CD4-positive, alpha-beta T cell treated with Interleukin-6 for 4 hours (primary cell): Measurements from ENCODE around the gene SLC52A3.
"Not testable (repeated sequence)": the region's sequence is repeated elsewhere in the genome, so short reads cannot be mapped to it uniquely, and the experiment has no call there.

ENCODE experiments used
- DNase-seq: peaks from one replicate; pipeline ENCODE4 v3.0.0-alpha.2; 2020; ENCODE audit warnings: mixed read lengths

SLC52A3 gene

GRCh38 chr20:725491-725890 is 42.8 kb downstream of the SLC52A3 start:
- no peak for DNase-seq

GRCh38 chr20:724797-725196 is 43.5 kb downstream of the SLC52A3 start:
- not testable (repeated sequence) for DNase-seq

- DNase-seq, result no peak
These were observed 44.5 kb downstream of the SLC52A3 start for GRCh38 chr20:723756-724155.

- no peak for DNase-seq
These were observed 45.3 kb downstream of the SLC52A3 start for GRCh38 chr20:722822-723644.

DNA sequence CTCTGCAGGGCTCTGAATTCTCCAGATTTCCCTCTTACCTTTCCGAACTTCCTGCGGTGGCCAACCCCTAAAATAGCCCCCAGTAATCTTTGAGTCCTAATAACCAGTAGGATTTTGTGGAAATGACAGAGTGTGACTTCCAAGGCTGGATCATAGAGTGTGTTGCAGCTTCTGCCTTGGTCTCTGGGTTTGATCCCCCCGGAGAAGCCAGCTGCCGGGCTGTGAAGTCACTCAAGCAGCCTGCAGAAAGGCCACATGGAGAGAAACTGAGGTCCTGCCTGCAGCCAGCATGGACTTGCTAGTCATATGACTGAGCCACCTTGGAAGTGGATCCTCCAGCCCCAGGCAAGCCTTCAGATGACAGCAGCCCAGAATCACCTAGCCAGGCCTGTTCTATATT is 46.4 kb downstream of the SLC52A3 start:
- DNase-seq, result no peak

DNA sequence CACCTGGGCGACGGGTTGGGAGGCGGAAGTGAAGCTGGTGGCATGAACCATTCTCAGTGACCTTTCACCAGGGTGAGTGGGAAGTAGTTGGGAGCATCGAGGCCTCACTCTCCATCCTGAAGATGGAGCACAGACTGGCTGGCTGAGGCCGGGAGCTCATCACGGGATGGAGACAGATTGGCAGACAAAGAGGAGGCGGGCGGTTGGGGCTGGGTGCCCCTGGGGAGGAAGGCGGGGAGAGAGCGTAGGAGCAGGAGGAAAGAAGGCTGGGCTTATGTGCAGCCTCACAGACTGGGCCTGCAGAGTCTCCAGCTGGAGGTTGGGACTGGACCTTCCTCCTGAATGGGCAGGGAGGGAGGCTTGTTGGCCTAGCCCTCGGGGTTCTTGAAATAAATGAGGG is 48.5 kb downstream of the SLC52A3 start:
- no peak for DNase-seq

GRCh38 chr20:719068-719467 is 49.2 kb downstream of the SLC52A3 start:
- DNase-seq, result no peak

- DNase-seq, result no peak
These were observed 50.5 kb downstream of the SLC52A3 start for GRCh38 chr20:717832-718231.

DNA sequence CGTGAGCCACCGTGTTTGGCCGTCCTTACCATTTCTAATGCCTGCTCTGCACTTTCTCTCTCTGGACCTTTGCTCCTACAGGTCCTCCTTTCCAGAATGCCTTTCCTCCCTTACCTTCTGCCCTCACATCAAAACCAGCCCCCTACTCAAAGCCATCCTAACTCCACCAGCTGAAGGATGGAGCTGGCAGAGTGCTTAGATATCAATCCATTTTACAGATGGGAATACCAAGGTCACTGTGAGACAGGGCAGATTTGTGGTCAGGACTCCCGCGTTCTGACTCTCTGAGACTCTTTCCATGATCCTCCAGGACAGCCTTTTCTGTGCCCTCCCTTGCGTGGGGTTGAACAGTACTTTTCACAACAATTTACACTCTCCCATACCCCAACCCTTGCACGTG is 51.0 kb downstream of the SLC52A3 start:
- DNase-seq, result no peak

DNA sequence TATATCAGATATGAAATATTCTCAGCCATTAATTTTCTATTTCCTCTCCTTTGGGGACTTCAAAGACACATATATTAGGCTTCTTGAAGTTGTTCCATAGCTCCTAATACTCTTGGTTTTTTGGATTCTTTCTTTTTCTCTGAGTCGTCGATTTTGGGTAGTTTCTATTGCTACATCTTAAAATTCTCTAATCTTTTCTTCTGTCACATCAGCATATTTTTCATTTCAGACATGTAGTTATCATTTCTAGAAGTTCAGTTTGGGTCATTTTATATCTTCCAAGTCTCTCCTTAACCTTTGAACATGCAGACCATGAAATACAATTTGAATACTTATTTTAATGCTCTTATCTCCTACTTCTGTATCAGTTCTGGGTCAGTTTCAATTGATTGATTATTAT is 53.8 kb downstream of the SLC52A3 start:
- no peak for DNase-seq

- no peak for DNase-seq
These were observed 56.7 kb downstream of the SLC52A3 start for GRCh38 chr20:711576-711975.

GRCh38 chr20:710780-711450 is 57.4 kb downstream of the SLC52A3 start:
- no peak for DNase-seq
